Stimulated activated CD4-positive, alpha-beta T cell treated with anti-CD3 and anti-CD28 coated beads, Interleukin-12 subunit alpha, Interleukin-12 subunit beta, amount 100 ng/mL, for 48 hours (primary cell): ENCODE results near the gene VEZF1.

Source experiments
- DNase-seq, 3 donors: peaks; one replicate each; pipeline ENCODE4 v3.0.0-alpha.2; 2020; ENCODE audit warnings: low read depth in 2 of 3, low spot score in 1 of 3

Gene VEZF1

GRCh38 chr17:57987581-57988300, at the start of gene VEZF1:
Gene VEZF1 (minus strand): TSS chr17:57988254. CDS start chr17:57988111, 143 bp downstream.
- peak; percentile 51 to 76 (median 55) for DNase-seq

GRCh38 chr17:58032691-58033415, 44.8 kb upstream of the VEZF1 start:
- DNase-seq, result no peak

GRCh38 chr17:58028578-58028977, 40.5 kb upstream of the VEZF1 start:
- no peak for DNase-seq

GRCh38 chr17:58020401-58020800, 32.3 kb upstream of the VEZF1 start:
- no peak for DNase-seq

- DNase-seq, result no peak
These were observed 31.5 kb upstream of the VEZF1 start for GRCh38 chr17:58019521-58019920.

GRCh38 chr17:58019039-58019438, 31.0 kb upstream of the VEZF1 start:
- no peak for DNase-seq

- no peak for DNase-seq
These were observed 22.2 kb upstream of the VEZF1 start for GRCh38 chr17:58010067-58010799.

- no peak for DNase-seq
These were observed 20.0 kb upstream of the VEZF1 start for GRCh38 chr17:58007781-58008706.

GRCh38 chr17:58006924-58007780, 19.1 kb upstream of the VEZF1 start, which contains the start of gene SRSF1:
Gene SRSF1 (minus strand): TSS chr17:58007246. CDS start chr17:58007137, 109 bp downstream.
- peak; percentile 95 to 97 (median 97) for DNase-seq

- DNase-seq, result peak; percentile 49 to 72 (median 56)
These were observed 18.5 kb upstream of the VEZF1 start for GRCh38 chr17:58006560-58006923.

GRCh38 chr17:58005728-58006559, 17.9 kb upstream of the VEZF1 start:
- DNase-seq, result no peak

GRCh38 chr17:58005031-58005727, 17.1 kb upstream of the VEZF1 start:
- DNase-seq, result no peak

- DNase-seq, result no peak
These were observed 16.0 kb upstream of the VEZF1 start for GRCh38 chr17:58004060-58004459.

- DNase-seq, result no peak
These were observed 14.9 kb upstream of the VEZF1 start for GRCh38 chr17:58002973-58003372.

- DNase-seq, result no peak
These were observed 14.3 kb upstream of the VEZF1 start for GRCh38 chr17:58002154-58002948.

GRCh38 chr17:58001461-58002124, 13.5 kb upstream of the VEZF1 start:
- DNase-seq, result no peak

- no peak for DNase-seq
These were observed 11.5 kb upstream of the VEZF1 start for GRCh38 chr17:57999496-58000017.
